ENCODE results near the gene PLEKHG3. TPM values are rescaled to one million over a fixed set of nuclear protein-coding genes. Genes with fewer than 3 reads are reported as not detected.

The PLEKHG3 gene
- total and polyA plus RNA-seq, 2 experiments from 2014 or later, result 23.0 to 83.1 TPM

GRCh38 chr14:64765740-64766302 is 61.6 kb downstream of the PLEKHG3 start (continued):
- TF ChIP-seq ZNF462 (CRISPR knock-in tag; IDR thresholded peaks at IDR 0.05) (no peak), ETS1 (IDR thresholded peaks at IDR 0.05) (no peak), EZH2 (IDR thresholded peaks at IDR 0.05; ENCODE audit: low read depth, unreplicated experiment) (no peak)

GRCh38 chr14:64766430-64767151 is 62.4 kb downstream of the PLEKHG3 start:
- no peak overlapping the region for H3K4me3 ChIP-seq
- peaks cover 28% of the 10 kb centered on the region; the same call in 1 of the 2 replicates for H3K4me1 ChIP-seq (ENCODE audit: insufficient read depth)
- peak overlapping the region; percentile 41 for H3K4me2 ChIP-seq
- H3K27ac ChIP-seq (ENCODE audit: low read depth), result peak overlapping the region; percentile 39; the same call in 1 of the 2 replicates
- Mint-ChIP-seq H3K36me3 (ENCODE audit: low read depth) (no peaks in the 10 kb centered on the region), H3K27me3 (ENCODE audit: insufficient read depth, low read depth, poor library complexity) (peaks cover 9% of the 10 kb centered on the region), H3K27ac (no peak overlapping the region), H3K4me3 (no peak overlapping the region), H3K9me3 (no peaks in the 10 kb centered on the region), H3K4me1 (peaks cover 60% of the 10 kb centered on the region)
- peak overlapping the region; percentile 78 for H2AFZ ChIP-seq
- peaks cover 10% of the 10 kb centered on the region; the same call in 1 of the 2 replicates for H3F3A ChIP-seq (replicated peaks; ENCODE audit: low read depth)
- no peaks in the 10 kb centered on the region for H3K27me3 ChIP-seq (ENCODE audit: insufficient read depth)
- no peaks in the 10 kb centered on the region for H3K9me2 ChIP-seq (ENCODE audit: insufficient read depth)
- no peaks in the 10 kb centered on the region for H3K36me3 ChIP-seq (ENCODE audit: insufficient read depth)
- H3K79me2 ChIP-seq (replicated peaks; ENCODE audit: insufficient read depth), result no peaks in the 10 kb centered on the region
- H4K20me1 ChIP-seq (replicated peaks; ENCODE audit: insufficient read depth), result no peaks in the 10 kb centered on the region
- peak; percentile 80 for DNase-seq (ENCODE audit: low spot score)
- ATAC-seq, result peak; percentile 57
- no peak for TF ChIP-seq STAT1 (IDR thresholded peaks at IDR 0.05; ENCODE audit: unreplicated experiment)
- peak; percentile 18 for TF ChIP-seq JUNB (IDR thresholded peaks at IDR 0.05; ENCODE audit: unreplicated experiment)
- peak; percentile 26 to 53; a peak in 2 of 4 replicates for TF ChIP-seq CTCF (conservative IDR thresholded peaks at IDR 0.05; ENCODE audit: low read depth in 2 of 2)
